ENCODE results near the gene C19orf85.
A peak's percentile ranks its signal among the peaks of the same experiment; 100 is the strongest.
"Not testable (repeated sequence)": the region's sequence is repeated elsewhere in the genome, so short reads cannot be mapped to it uniquely, and the experiment has no call there.

Gene C19orf85

GRCh38 chr19:55451163-55451964 is 13.2 kb downstream of the C19orf85 start:
- Histone ChIP-seq H3K36me3 (ENCODE audit: control insufficient read depth, insufficient read depth, low read length) (no peaks in the 10 kb centered on the region), H3K4me1 (peaks cover 8% of the 10 kb centered on the region), H2AFZ (no peak overlapping the region), H3K27ac (no peak overlapping the region), H3K27me3 (ENCODE audit: control insufficient read depth, insufficient read depth, low read length) (peaks cover 3% of the 10 kb centered on the region), H3K4me3 (ENCODE audit: low read depth, low read length) (no peak overlapping the region), H3K9ac (no peak overlapping the region), H3K79me2 (no peaks in the 10 kb centered on the region), H3K4me2 (ENCODE audit: low read length) (peak overlapping the region; percentile 31), H3K9me3 (ENCODE audit: control insufficient read depth, low read length) (no peaks in the 10 kb centered on the region)
- TF ChIP-seq CTCF (IDR thresholded peaks at IDR 0.05) = no peak

- H3K27ac ChIP-seq = no peak overlapping the region
- no peaks in the 10 kb centered on the region for H3K9me3 ChIP-seq (ENCODE audit: control insufficient read depth, low read length)
- no peak for TF ChIP-seq CTCF (IDR thresholded peaks at IDR 0.05)
- no peak overlapping the region for H3K4me2 ChIP-seq (ENCODE audit: low read length)
- H3K4me3 ChIP-seq (ENCODE audit: low read depth, low read length) = no peak overlapping the region
- H3K27me3 ChIP-seq (ENCODE audit: control insufficient read depth, insufficient read depth, low read length) = peaks cover 3% of the 10 kb centered on the region
- no peaks in the 10 kb centered on the region for H3K36me3 ChIP-seq (ENCODE audit: control insufficient read depth, insufficient read depth, low read length)
- H3K4me1 ChIP-seq = peaks cover 8% of the 10 kb centered on the region
- H3K79me2 ChIP-seq = no peaks in the 10 kb centered on the region
- H2AFZ ChIP-seq = no peak overlapping the region
- no peak overlapping the region for H3K9ac ChIP-seq
Measured at GRCh38 chr19:55449469-55449868, 15.1 kb downstream of the C19orf85 start.

- H3K27me3 ChIP-seq (ENCODE audit: control insufficient read depth, insufficient read depth, low read length); H3K9ac ChIP-seq: not testable (repeated sequence)
Measured at GRCh38 chr19:55448175-55448490, 16.4 kb downstream of the C19orf85 start.

GRCh38 chr19:55447421-55448174 is 17.0 kb downstream of the C19orf85 start:
- Histone ChIP-seq H3K4me3 (ENCODE audit: low read depth, low read length) (no peak overlapping the region), H3K36me3 (ENCODE audit: control insufficient read depth, insufficient read depth, low read length) (no peaks in the 10 kb centered on the region), H2AFZ (no peak overlapping the region), H3K27ac (no peak overlapping the region), H3K79me2 (no peaks in the 10 kb centered on the region), H3K9me3 (ENCODE audit: control insufficient read depth, low read length) (no peaks in the 10 kb centered on the region), H3K4me2 (ENCODE audit: low read length) (no peak overlapping the region), H3K27me3 (ENCODE audit: control insufficient read depth, insufficient read depth, low read length) (peaks cover 3% of the 10 kb centered on the region), H3K9ac (no peak overlapping the region), H3K4me1 (peaks cover 8% of the 10 kb centered on the region)
- TF ChIP-seq CTCF (IDR thresholded peaks at IDR 0.05) = no peak

More at GRCh38 chr19:55448175-55448490, 16.4 kb downstream of the C19orf85 start:
- not testable (repeated sequence) for H3K4me1 ChIP-seq; H3K4me2 ChIP-seq (ENCODE audit: low read length); H3K79me2 ChIP-seq; H3K4me3 ChIP-seq (ENCODE audit: low read depth, low read length); H3K9me3 ChIP-seq (ENCODE audit: control insufficient read depth, low read length); H2AFZ ChIP-seq; H3K27ac ChIP-seq; H3K36me3 ChIP-seq (ENCODE audit: control insufficient read depth, insufficient read depth, low read length)

- no peak overlapping the region for H2AFZ ChIP-seq
- H3K4me1 ChIP-seq = no peaks in the 10 kb centered on the region
- H3K9ac ChIP-seq = no peak overlapping the region
- H3K4me2 ChIP-seq (ENCODE audit: low read length) = no peak overlapping the region
- no peaks in the 10 kb centered on the region for H3K36me3 ChIP-seq (ENCODE audit: control insufficient read depth, insufficient read depth, low read length)
- no peaks in the 10 kb centered on the region for H3K9me3 ChIP-seq (ENCODE audit: control insufficient read depth, low read length)
- H3K79me2 ChIP-seq = no peaks in the 10 kb centered on the region
- H3K27me3 ChIP-seq (ENCODE audit: control insufficient read depth, insufficient read depth, low read length) = no peaks in the 10 kb centered on the region
- H3K4me3 ChIP-seq (ENCODE audit: low read depth, low read length) = no peak overlapping the region
- no peak for TF ChIP-seq CTCF (IDR thresholded peaks at IDR 0.05)
- H3K27ac ChIP-seq = no peak overlapping the region
Measured at GRCh38 chr19:55446060-55446459, 18.5 kb downstream of the C19orf85 start.
